NCI-H2171 (cell line): Measurements from ENCODE around the gene CCDC78.

Experiments
- DNase-seq: peaks from one replicate; lab custom pipeline; 2025; lab: John Stamatoyannopoulos, UW

Gene CCDC78

GRCh38 chr16:726438-727290 is at the start of gene CCDC78, which contains the start of gene HAGHL:
TSS of gene CCDC78 (minus strand) at chr16:726443. CDS start at chr16:726367, 76 bp downstream.
TSS of gene HAGHL (plus strand) at chr16:727106. CDS start at chr16:727510, 404 bp downstream.
- no peak for DNase-seq

DNA sequence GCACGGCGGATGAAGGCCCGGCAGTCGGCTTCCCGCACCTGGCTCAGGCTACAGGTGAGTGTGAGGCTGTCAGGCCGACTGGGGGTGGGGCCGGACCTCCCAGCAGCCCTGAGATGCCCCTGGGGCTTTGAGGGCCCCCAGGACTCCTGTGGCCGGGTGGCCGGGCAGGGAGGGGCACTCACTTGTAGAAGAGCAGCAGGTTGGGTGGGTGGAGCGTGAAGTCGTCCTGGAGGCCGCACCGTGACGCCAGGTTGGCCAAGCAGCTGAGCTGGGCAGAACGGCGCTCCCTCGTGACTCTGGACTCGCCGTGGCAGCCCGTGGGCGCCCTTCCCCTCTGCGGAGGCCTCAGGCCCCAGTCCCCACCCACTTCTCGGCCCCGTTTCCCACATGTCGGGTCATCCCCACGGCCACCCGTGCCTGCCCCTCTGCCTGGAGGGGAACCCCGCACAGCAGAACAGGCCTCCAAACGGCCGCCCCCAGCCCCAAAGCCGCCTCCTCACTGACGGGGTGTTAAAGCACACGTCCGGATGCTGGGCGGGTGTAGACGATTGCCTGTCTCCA is 49.1 kb upstream of the CCDC78 start:
- DNase-seq = no peak

GRCh38 chr16:774086-775001 is 48.1 kb upstream of the CCDC78 start:
- no peak for DNase-seq

GRCh38 chr16:772959-773358 is 46.7 kb upstream of the CCDC78 start:
- DNase-seq = no peak

GRCh38 chr16:770411-770810 is 44.2 kb upstream of the CCDC78 start:
- no peak for DNase-seq

DNA sequence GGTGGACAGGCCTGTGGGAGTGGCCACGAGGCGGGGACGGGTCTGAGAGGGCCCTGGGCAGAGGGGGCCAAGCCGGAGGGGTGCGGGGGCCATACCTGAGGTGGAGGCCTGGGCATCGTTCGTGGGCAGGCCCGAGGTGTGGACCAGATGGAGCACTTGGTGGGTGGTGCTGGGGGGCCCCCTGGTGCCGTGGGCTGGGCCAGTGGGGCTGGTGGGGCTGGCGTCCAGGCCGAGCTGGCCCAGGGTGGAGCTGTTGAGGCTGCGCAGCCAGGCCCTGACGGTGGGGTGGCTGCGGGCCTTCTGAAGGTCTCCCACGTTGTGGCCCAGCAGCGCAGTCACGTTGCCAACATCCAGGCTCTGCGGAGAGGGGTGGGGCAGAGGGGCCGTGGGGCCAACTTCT is 43.7 kb upstream of the CCDC78 start:
- no peak for DNase-seq

GRCh38 chr16:769184-769784 is 43.0 kb upstream of the CCDC78 start:
- DNase-seq = no peak

- DNase-seq = no peak
These were observed 42.2 kb upstream of the CCDC78 start for GRCh38 chr16:768428-768827.

GRCh38 chr16:767743-768235 is 41.5 kb upstream of the CCDC78 start:
- DNase-seq = no peak

GRCh38 chr16:766820-767640 is 40.8 kb upstream of the CCDC78 start:
- DNase-seq = no peak

DNA sequence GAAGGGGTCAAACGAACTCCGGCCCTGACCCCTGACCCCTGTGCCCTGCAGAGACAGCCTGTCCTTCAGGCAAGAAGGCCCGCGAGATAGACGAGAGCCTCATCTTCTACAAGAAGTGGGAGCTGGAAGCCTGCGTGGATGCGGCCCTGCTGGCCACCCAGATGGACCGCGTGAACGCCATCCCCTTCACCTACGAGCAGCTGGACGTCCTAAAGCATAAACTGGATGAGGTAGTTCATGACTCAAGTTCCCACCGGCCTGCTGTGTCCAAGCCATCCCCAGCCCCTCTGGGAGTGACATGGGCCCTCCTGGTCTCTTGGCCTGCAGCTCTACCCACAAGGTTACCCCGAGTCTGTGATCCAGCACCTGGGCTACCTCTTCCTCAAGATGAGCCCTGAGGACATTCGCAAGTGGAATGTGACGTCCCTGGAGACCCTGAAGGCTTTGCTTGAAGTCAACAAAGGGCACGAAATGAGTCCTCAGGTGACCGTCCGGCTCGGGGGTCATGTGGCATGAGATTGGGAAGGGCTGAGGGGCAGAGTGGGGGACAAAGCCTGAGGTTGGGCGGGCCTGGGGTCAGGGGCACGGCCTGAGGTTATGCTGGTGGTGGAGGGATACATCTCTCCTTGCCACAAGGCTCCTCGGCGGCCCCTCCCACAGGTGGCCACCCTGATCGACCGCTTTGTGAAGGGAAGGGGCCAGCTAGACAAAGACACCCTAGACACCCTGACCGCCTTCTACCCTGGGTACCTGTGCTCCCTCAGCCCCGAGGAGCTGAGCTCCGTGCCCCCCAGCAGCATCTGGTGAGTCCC is 40.0 kb upstream of the CCDC78 start:
- no peak for DNase-seq

- no peak for DNase-seq
These were observed 39.2 kb upstream of the CCDC78 start for GRCh38 chr16:765488-765865.

GRCh38 chr16:764848-765487 is 38.7 kb upstream of the CCDC78 start:
- DNase-seq = no peak

GRCh38 chr16:764184-764750 is 38.0 kb upstream of the CCDC78 start:
- no peak for DNase-seq

- DNase-seq = no peak
These were observed 37.3 kb upstream of the CCDC78 start for GRCh38 chr16:763369-764183.

DNA sequence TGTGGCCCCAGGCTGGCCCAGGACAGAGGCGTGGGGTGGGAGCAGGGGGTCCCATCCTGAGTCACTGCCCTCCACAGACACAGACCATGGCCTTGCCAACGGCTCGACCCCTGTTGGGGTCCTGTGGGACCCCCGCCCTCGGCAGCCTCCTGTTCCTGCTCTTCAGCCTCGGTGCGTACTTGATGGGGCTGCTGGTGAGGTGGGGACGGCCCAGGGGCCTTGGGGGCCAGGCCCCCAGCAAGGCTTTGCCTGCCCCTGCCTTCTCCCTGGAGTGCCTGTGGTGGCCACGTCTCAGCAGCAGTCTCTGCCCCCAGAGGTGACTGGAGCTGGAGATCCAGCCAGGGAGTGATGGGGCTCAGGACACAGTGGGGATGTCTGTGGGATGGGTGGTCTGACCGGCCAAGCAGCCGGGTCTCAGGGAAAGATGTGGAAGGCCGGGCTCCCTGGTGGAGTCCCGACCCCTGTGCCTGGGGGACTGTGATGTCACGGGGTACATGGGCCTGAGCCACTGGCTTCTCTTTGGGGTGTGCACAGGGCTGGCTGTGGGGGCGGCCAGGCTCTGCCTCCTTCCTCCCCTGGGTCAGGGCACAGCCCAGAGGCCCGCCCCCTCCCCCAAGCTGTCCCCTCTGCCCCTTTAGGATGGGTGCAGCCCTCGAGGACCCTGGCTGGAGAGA is 36.5 kb upstream of the CCDC78 start:
- no peak for DNase-seq

DNA sequence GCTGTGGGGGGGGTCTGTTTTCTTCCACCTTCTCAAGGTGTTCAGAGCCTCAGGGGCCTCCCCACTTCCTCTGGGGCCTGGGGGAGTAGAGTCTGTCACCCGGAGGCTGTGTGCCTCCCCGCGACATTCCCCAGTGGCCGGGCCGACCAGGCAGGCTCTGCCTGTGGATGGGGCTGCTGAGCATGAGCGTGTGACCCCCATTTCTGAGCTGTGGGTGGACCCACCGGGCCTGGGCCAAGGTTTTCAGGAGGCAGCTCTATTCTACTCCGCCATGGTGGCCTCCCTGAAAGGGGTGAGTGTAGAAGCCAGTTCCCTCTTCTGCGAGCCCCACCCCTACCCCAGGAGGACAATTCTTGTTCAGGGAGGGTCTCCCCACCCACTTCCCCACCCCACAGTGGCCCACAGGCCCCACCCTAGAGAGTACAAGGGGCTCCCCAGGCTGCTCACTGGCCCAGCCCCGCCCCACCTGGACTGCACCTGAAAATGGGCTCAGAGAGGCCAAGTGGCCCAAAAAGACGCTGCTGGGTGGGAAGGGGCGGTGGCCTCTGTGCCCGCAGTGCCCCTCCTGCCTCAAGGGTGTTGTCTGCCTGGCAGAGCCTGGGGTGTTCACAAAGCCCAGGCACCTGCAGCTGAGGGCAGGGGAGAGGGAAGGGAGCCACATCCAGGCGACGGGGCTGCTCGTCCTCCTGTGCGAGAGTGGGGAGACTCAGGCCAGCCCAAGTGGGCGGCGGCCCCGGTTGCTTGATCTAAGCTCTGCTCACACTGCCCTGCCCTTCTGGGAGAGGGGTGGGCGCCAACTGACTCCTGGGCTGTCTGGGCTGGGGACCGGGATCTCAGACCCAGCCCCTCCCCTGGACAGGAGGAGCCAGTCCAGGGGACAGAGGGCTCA is 35.6 kb upstream of the CCDC78 start:
- no peak for DNase-seq
